ENCODE measurements around the gene MR1. TPM values are rescaled to one million over a fixed set of nuclear protein-coding genes. Genes with fewer than 3 reads are reported as not detected.

MR1 gene
- total and polyA plus RNA-seq, 2 of the 13 experiments (the other 11 are each of a cell fraction or from before 2014, with no cell fraction given) = 7.7 to 10.4 TPM

- TF ChIP-seq ZNF687 (CRISPR knock-in tag; IDR thresholded peaks at IDR 0.05) = no peak
- no peak for TF ChIP-seq SP1 (IDR thresholded peaks at IDR 0.05)
- TF ChIP-seq SP1 (CRISPR knock-in tag; IDR thresholded peaks at IDR 0.05) = no peak
- no peak for TF ChIP-seq ZNF484 (CRISPR knock-in tag; IDR thresholded peaks at IDR 0.05; ENCODE audit: borderline replicate concordance, low read depth)
- TF ChIP-seq ZNF709 (CRISPR knock-in tag; IDR thresholded peaks at IDR 0.05) = no peak
- TF ChIP-seq RFX3 (CRISPR knock-in tag; IDR thresholded peaks at IDR 0.05) = no peak
- no peak for TF ChIP-seq ZBTB8A (CRISPR knock-in tag; IDR thresholded peaks at IDR 0.05; ENCODE audit: borderline replicate concordance, low read depth)
- no peak for TF ChIP-seq PRMT3 (CRISPR knock-in tag; IDR thresholded peaks at IDR 0.05; ENCODE audit: borderline replicate concordance, low read depth)
- no peak for TF ChIP-seq NCOA5 (CRISPR knock-in tag; IDR thresholded peaks at IDR 0.05)
- TF ChIP-seq ZXDC (CRISPR knock-in tag; IDR thresholded peaks at IDR 0.05) = no peak
- no peak for TF ChIP-seq ELK4 (CRISPR knock-in tag; IDR thresholded peaks at IDR 0.05; ENCODE audit: borderline replicate concordance)
- no peak for TF ChIP-seq ZNF775 (CRISPR knock-in tag; IDR thresholded peaks at IDR 0.05; ENCODE audit: borderline replicate concordance)
- no peak for TF ChIP-seq ZSCAN12 (CRISPR knock-in tag; IDR thresholded peaks at IDR 0.05)
- TF ChIP-seq WIZ (CRISPR knock-in tag; IDR thresholded peaks at IDR 0.05) = no peak
- no peak for TF ChIP-seq KDM5A (IDR thresholded peaks at IDR 0.05; ENCODE audit: borderline replicate concordance, low read length)
- TF ChIP-seq TBP (CRISPR knock-in tag; IDR thresholded peaks at IDR 0.05) = no peak
- no peak for TF ChIP-seq NFE2L2 (IDR thresholded peaks at IDR 0.05; ENCODE audit: low read length)
- no peak for TF ChIP-seq ZNF34 (CRISPR knock-in tag; IDR thresholded peaks at IDR 0.05; ENCODE audit: borderline replicate concordance)
- no peak for TF ChIP-seq SNRNP70 (IDR thresholded peaks at IDR 0.05; ENCODE audit: low read depth, low read length)
Observed at GRCh38 chr1:181043025-181043888, 9.5 kb downstream of the MR1 start (continued).
